Transverse colon (tissue), 4 donors: ENCODE results near the gene MOB2.

Experiments used
- POLR2AphosphoS5 ChIP-seq, 3 donors: sonication (generic); formaldehyde crosslinking; IDR thresholded peaks; one replicate each; pipeline ENCODE4 v1.6.1; 2016; ENCODE audit warnings: antibody characterized with exemption in 3 of 3
- TF ChIP-seq, protein P1 (sequence below), 5 experiments: fragments of 200-600 bp in 3 of 5; fragments of 450-650 bp in 2 of 5; sonication (generic) in 3 of 5; IDR thresholded peaks; 1 replicate in 2 of 5; 2 replicates in 3 of 5; pipeline ENCODE4 v1.5.1; 2016 to 2017; ENCODE audit warnings: antibody characterized with exemption in 5 of 5, inconsistent platforms in 3 of 5, mild to moderate bottlenecking in 2 of 5, moderate library complexity in 1 of 5

DNA sequence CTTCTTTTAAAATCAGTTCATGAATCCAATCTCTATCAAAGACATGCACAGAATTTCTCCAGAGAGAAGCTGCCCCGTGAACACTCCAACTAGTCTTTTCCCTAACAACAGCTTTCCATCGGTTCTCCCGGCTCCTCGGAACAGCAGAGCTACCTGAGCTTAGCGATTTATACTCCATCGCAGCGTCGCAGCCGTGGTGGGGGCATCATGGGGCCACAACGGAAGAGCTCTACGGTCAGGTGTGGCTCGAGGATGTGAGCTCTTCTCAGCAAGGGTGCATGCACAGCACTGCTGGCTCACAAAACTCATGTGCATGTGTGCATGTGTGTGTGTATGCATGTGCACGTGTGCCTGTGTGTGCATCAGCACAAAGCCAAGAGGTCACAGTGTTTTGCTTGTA, 11.7 kb upstream of the MOB2 start:
- TF ChIP-seq POLR2AphosphoS5 (IDR thresholded peaks at IDR 0.05) = no peak
- TF ChIP-seq, protein P1, sequence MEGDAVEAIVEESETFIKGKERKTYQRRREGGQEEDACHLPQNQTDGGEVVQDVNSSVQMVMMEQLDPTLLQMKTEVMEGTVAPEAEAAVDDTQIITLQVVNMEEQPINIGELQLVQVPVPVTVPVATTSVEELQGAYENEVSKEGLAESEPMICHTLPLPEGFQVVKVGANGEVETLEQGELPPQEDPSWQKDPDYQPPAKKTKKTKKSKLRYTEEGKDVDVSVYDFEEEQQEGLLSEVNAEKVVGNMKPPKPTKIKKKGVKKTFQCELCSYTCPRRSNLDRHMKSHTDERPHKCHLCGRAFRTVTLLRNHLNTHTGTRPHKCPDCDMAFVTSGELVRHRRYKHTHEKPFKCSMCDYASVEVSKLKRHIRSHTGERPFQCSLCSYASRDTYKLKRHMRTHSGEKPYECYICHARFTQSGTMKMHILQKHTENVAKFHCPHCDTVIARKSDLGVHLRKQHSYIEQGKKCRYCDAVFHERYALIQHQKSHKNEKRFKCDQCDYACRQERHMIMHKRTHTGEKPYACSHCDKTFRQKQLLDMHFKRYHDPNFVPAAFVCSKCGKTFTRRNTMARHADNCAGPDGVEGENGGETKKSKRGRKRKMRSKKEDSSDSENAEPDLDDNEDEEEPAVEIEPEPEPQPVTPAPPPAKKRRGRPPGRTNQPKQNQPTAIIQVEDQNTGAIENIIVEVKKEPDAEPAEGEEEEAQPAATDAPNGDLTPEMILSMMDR (IDR thresholded peaks at IDR 0.05) = no peak
